Esophagus squamous epithelium (tissue), 5 donors: ENCODE data around the gene ASB18. TPM values are rescaled to one million over a fixed set of nuclear protein-coding genes. Genes with fewer than 3 reads are reported as not detected.

Source experiments
- DNase-seq: peaks from one replicate; lab custom pipeline; 2025; lab: John Stamatoyannopoulos, UW
- H3K27ac ChIP-seq, 4 donors: fragments of 200-600 bp; sonication (generic); one replicate each; pipeline ENCODE4 v1.5.1; 2016 to 2019; ENCODE audit warnings: mild to moderate bottlenecking in 1 of 4
- H3K27me3 ChIP-seq, 4 donors: fragments of 200-600 bp; sonication (generic); 1 replicate in 3 of 4; 2 replicates in 1 of 4; pipeline versions ENCODE4 v1.5.1 to v1.6.0; 2017 to 2021; ENCODE audit warnings: antibody characterized with exemption in 1 of 4
- H3K36me3 ChIP-seq, 3 donors: fragments of 200-600 bp; sonication (generic); one replicate each; pipeline ENCODE4 v1.5.1; 2016 to 2019
- H3K4me1 ChIP-seq, 3 donors: fragments of 200-600 bp; sonication (generic); one replicate each; pipeline ENCODE4 v1.5.1; 2017 to 2019
- H3K4me3 ChIP-seq, 4 donors: fragments of 200-600 bp; sonication (generic); 1 replicate in 3 of 4; 2 replicates in 1 of 4; pipeline ENCODE4 v1.5.1; 2016 to 2019; ENCODE audit warnings: mild to moderate bottlenecking in 2 of 4, moderate library complexity in 1 of 4
- H3K9me3 ChIP-seq, 3 donors: fragments of 200-600 bp; sonication (generic); one replicate each; pipeline ENCODE4 v1.5.1; 2016 to 2019
- CTCF ChIP-seq, 6 experiments: fragments of 450-650 bp in 4 of 6; fragments of 200-600 bp in 2 of 6; sonication (generic) in 2 of 6; IDR thresholded peaks; one replicate each; pipeline ENCODE4 v1.5.1; 2016 to 2019; ENCODE audit warnings: antibody characterized with exemption in 6 of 6, mild to moderate bottlenecking in 4 of 6, moderate library complexity in 4 of 6
- POLR2A ChIP-seq, 4 donors: fragments of 450-650 bp; IDR thresholded peaks; one replicate each; pipeline ENCODE4 v1.6.1; 2017; ENCODE audit warnings: antibody characterized with exemption in 4 of 4, mild to moderate bottlenecking in 4 of 4, moderate library complexity in 3 of 4
- WGBS, 2 donors: methylation state at CpG; one replicate each; pipeline ENCODE4 v1.1.5; 2018; 5-methylcytosine and 5-hydroxymethylcytosine counted together
- intact Hi-C: fragments of 100-400 bp; cut with DNase I; formaldehyde crosslinking; loops from one replicate; pipeline ENCODE4 v1.15.0; 2022
- total RNA-seq, 4 donors: library from RNA; depleted of rRNA; stranded (reverse); fragments of >200 nt; gene quantifications; one replicate each; pipeline ENCODE4 v1.1.0, GENCODE V29; 2016
- donor health status: DM: yes; HTN: yes; CAD: no.

The ASB18 gene
- total RNA-seq, 4 donors from 2014 or later, result not detected

- H3K36me3 ChIP-seq, result no peaks in the 10 kb centered on the region
- no peak overlapping the region for H3K27ac ChIP-seq
- no peaks in the 10 kb centered on the region for H3K4me1 ChIP-seq
- peaks cover 0 to under 1% (median 0%) of the 10 kb centered on the region in 3 donors for H3K9me3 ChIP-seq
- no peak overlapping the region for H3K4me3 ChIP-seq
- DNase-seq, result no peak
- WGBS, 2 donors, result 75 to 84% methylated on average over 7 to 8 of the region's 13 CpGs
- intact Hi-C loops, result no loop called here
- H3K27me3 ChIP-seq, result peaks cover 0 to 4% (median 0%) of the 10 kb centered on the region in 4 donors
- no peak for TF ChIP-seq CTCF (IDR thresholded peaks at IDR 0.05)
- TF ChIP-seq POLR2A (IDR thresholded peaks at IDR 0.05), result no peak
Measured at GRCh38 chr2:236306825-236307540, 42.8 kb upstream of the ASB18 start.

- H3K4me3 ChIP-seq, result no peak overlapping the region
- 76 to 91% methylated on average over 2 to 4 of the region's 6 CpGs for WGBS, 2 donors
- no peaks in the 10 kb centered on the region for H3K9me3 ChIP-seq
- TF ChIP-seq POLR2A (IDR thresholded peaks at IDR 0.05), result no peak
- TF ChIP-seq CTCF (IDR thresholded peaks at IDR 0.05), result no peak
- H3K4me1 ChIP-seq, result no peaks in the 10 kb centered on the region
- H3K27me3 ChIP-seq, result peaks cover 0 to 4% (median 0%) of the 10 kb centered on the region in 4 donors
- H3K36me3 ChIP-seq, result no peaks in the 10 kb centered on the region
- intact Hi-C loops, result no loop called here
- H3K27ac ChIP-seq, result no peak overlapping the region
- no peak for DNase-seq
Measured at GRCh38 chr2:236305964-236306605, 41.9 kb upstream of the ASB18 start.

DNA sequence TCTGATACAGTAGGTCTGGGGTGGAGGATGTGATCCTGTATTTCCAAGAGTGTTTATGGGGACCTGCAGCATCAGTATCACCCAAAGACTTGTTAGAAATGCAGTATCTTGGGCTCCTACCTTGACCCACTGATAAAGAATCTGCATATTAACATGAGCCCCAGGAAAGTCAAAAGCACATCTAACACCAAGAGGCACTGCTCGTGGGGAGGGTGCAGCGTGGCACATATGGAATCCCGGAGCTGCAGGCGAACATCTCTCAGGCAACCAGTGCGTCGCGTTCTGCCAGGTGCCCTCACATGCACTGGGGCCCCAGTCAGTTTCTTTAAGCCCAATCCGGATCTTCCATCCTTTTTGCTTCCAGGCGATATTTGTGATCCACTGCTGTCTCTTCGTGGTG, 41.3 kb upstream of the ASB18 start:
- no peak for DNase-seq
- H3K36me3 ChIP-seq, result no peaks in the 10 kb centered on the region
- H3K27ac ChIP-seq, result no peak overlapping the region
- peaks cover 0 to 4% (median 0%) of the 10 kb centered on the region in 4 donors for H3K27me3 ChIP-seq
- H3K9me3 ChIP-seq, result no peaks in the 10 kb centered on the region
- intact Hi-C loops, result no loop called here
- no peaks in the 10 kb centered on the region for H3K4me1 ChIP-seq
- WGBS, 2 donors, result 82 to 87% methylated on average over 10 of the region's 10 CpGs
- no peak for TF ChIP-seq CTCF (IDR thresholded peaks at IDR 0.05)
- no peak for TF ChIP-seq POLR2A (IDR thresholded peaks at IDR 0.05)
- H3K4me3 ChIP-seq, result no peak overlapping the region

GRCh38 chr2:236303935-236304334, 39.7 kb upstream of the ASB18 start:
- no peak overlapping the region for H3K27ac ChIP-seq
- H3K4me3 ChIP-seq, result no peak overlapping the region
- H3K36me3 ChIP-seq, result no peaks in the 10 kb centered on the region
- peaks cover 0 to 1% (median 0%) of the 10 kb centered on the region in 4 donors for H3K27me3 ChIP-seq
- DNase-seq, result no peak
- intact Hi-C loops, result no loop called here
- TF ChIP-seq CTCF (IDR thresholded peaks at IDR 0.05), result no peak
- TF ChIP-seq POLR2A (IDR thresholded peaks at IDR 0.05), result no peak
- H3K9me3 ChIP-seq, result no peaks in the 10 kb centered on the region
- no peaks in the 10 kb centered on the region for H3K4me1 ChIP-seq
- whole genome bisulfite sequencing, 2 donors, result 83% methylated on average over 2 of the region's 2 CpGs

DNA sequence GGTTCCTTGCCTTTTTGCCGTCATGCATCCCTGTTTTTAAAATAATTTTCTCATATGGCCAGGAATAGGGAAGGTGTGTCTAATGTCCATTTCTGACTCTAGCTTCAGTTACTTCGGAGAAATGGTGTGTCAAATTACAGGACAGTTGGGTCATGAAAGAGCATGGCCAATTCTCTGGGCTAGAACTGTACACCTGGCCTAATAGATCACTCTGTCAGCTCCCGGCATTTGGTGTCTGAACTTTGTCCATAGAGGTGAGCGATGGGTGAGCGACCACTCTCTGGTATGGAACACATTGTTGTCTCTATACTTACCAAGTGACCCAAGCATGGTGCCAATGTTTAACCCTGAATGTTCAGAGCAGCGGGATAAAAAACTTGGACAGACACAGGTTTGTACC, 38.3 kb upstream of the ASB18 start:
- WGBS, 2 donors, result 79 to 81% methylated on average over 5 to 6 of the region's 6 CpGs
- no peak for DNase-seq
- TF ChIP-seq CTCF (IDR thresholded peaks at IDR 0.05) (no peak), POLR2A (IDR thresholded peaks at IDR 0.05) (no peak)
- no peaks in the 10 kb centered on the region for H3K36me3 ChIP-seq
- H3K4me3 ChIP-seq, result no peak overlapping the region
- no peaks in the 10 kb centered on the region for H3K4me1 ChIP-seq
- no peaks in the 10 kb centered on the region for H3K9me3 ChIP-seq
- intact Hi-C loops, result no loop called here
- no peak overlapping the region for H3K27ac ChIP-seq
- no peaks in the 10 kb centered on the region for H3K27me3 ChIP-seq
